Measurements from ENCODE around the gene TTN.
A peak's percentile ranks its signal among the peaks of the same experiment; 100 is the strongest.

Gene TTN

DNA sequence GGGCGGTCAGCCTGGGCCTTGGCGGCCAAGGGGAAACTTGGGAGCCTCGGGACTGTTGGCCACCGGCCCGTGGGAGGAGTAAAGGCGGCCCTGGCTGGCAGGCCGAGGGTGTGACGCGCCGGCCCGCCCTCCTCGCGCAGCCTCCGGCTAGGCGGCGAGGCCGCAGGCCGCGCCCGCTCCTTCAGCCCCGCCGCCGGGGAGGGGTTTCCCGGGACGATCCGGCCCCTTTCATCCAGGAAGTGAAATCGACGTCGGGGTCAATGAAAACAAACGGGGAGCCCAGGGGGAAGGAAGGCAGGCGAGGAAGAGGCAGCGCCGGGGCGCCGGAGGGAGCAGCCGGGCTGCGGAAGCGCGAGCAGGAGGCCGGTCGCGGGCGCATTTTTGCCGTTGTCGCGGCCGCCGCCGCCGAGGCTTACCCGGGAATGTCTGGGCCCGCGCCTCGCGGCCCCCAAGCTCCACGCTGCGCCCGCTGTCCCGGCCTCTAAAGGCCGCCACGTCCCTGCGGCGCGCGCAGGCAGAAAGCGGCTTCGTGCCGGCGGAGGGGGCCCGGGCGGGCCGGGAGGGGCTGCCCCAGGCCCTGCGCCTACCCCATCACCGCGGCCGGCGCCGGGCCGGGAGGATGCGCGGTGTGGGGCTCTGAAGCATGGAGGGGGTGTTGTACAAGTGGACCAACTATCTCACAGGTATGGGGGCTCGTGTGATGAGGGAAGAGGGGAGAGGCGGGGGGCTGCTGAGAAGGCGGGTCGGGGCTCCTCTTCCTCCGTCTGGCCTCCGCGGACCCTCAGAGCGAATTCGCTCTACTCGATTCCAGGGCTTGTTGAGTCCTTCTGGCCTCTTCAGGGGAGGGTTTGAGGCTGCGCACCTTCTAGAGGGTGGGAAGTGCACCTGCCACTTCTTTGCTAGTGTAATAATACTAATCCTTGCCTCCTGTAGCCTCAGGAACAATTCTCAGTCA is 326.7 kb downstream of the TTN start, which contains the start of gene PLEKHA3:
TSS of gene PLEKHA3 (plus strand) at position 231 of the 955 bp plus-strand sequence. CDS start at position 644, 413 bp downstream.
- DNase-seq: peak; percentile 62

DNA sequence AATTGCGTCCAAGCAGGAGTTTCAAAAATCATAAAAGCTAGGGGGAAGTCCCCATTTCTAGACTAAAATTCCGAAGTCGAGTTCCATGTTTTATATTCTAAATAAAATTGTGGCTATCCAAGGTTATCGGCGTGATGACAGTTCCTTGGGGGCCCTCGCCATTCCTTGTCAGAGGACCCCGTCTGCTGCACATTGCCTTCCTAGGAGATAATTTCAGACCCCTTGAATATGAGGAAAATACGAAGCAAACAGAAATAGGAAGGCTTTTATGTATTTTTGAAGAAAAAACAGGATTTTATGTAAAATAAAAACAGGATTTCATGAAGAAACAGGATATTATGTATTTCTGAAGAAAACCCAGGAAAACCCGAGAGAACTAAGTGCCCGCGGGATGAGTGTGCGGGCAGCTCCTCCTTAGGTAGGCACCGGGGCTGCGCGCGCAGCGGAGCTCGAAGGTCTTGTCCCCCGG is 327.4 kb downstream of the TTN start:
- no peak for DNase-seq

DNA sequence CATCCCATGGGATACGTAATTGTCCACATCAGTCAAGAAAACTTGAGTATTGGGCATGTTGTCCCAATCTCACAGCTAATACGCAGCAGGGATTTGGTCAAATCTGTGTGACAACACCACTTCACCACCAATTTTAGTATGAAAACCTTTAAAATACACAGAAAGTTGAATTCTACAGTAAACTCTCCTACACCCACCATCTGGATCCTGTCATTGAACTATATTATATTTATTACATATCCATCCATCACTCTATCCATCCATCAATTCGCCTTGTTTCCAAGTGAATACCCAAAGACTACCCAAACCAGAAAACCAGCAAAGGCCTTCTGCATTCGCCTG is 328.0 kb downstream of the TTN start:
- no peak for DNase-seq

DNA sequence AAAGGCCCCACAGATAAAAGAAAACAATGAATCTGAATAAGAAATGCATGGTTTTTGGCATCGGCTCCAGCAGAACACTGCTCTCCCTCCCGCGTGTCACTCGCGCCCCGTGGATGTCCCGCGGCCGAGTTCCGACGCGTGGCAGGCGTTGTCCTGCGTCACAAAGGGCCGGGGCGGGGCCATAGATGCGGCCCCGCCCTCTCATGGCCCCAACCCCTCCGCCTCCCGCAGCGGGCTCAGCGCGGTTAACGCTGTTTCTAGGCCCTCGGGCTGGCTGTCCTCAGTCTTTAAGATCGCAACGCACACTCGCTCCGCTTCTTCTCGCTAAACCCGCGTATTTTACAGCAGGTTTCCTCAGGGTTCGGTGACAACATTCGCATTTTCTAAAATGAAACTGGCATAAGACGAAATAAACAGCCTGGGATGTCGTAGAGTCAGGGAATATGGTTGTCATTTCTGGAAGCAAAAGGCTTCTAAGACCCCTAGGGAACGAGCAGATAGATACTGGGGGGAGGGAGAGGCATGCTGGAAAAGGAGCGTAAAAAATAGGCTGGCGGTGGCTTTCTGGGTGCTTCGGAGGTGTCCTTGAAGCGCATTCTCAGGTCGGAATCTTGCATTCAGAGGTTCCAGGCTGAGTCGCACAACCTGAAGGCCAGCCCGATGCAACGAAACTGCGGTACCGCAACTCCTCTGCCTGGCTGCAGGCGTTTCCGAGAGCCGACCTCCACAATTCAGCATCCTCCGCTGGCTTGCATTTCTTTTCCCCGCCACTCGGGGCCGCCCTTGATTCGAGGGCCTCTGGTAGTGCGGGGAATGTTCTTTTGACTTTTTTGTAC is 328.6 kb downstream of the TTN start, which contains the start of gene FKBP7:
TSS of gene FKBP7 (minus strand) at position 162 of the 836 bp plus-strand sequence. CDS start at position 61, 101 bp downstream.
- DNase-seq: peak; percentile 83

DNA sequence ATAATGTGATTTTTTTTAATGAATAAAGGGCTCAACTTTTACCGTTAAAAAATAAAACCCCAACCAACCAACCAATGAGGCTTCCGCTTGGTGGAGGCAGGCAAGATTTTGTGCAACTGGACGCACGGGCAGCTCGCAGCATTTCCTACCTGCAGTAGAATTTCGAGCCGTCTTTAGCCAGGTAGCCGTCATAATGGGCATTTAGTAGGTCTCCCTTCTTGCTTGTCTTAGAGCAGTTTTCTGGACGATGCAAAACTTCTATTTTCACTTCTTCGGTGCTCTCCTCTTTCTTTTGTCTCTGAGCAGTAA is 329.1 kb downstream of the TTN start:
- DNase-seq: no peak

DNA sequence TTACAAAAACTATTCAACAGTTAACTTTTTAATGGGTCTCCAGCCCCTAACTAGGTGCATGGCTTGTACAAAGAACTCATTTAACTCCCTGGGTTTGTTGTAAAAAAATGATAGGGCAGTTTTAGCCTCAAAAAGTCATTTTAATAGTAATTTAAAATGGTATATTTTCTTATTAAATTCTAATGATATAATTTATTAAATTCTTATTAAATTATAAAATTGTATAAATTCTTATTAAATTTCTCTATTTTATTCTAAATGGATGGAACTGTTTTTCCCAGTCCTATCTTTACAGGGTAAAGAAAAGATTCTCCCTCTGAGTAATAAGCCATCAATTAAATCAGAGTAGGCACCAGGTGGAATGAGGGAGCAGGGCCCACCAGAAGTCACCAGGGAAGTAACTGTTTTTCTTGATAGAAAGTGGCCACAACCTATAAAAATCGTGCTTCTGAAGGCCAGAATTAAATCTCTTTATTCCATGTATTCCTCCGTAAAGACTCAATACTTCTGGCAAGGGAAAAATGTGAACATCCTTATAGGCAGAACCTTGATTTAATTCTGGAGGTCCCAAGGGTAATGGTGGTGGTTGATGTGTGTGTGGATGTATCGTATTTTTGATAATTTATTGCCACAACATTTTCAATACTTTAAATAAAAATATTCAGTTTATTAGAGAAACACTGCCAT is 329.6 kb downstream of the TTN start:
- no peak for DNase-seq

DNA sequence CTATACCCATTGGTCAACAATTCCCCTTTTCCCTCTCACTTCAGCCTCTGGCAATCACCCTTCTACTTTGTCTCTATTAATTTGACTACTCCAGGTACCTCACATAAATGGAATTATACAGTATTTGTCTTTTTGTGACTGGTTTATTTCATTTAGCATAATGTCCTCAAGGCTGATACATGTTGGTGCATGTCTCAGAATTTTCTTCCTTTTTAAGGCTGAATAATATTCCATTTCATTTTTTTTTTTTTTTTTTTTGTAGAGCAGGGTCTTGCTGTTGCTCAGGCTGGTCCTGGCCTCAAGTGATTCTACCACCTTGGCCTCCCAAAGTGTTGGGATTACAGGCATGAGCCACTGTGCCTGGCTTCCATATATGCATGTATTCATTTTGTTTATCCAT is 330.7 kb downstream of the TTN start:
- DNase-seq: no peak
